ENCODE data around the gene AIMP2.
"Not testable (repeated sequence)": the region's sequence is repeated elsewhere in the genome, so short reads cannot be mapped to it uniquely, and the experiment has no call there.

Gene AIMP2

GRCh38 chr7:6056616-6057015 is 47.5 kb downstream of the AIMP2 start:
- DNase-seq (ENCODE audit: extremely low read depth, low read depth): no peak
- H3K4me3 ChIP-seq (replicated peaks; ENCODE audit: low read depth, low read length): no peak overlapping the region
- no peak for TF ChIP-seq CTCF (IDR thresholded peaks at IDR 0.05; ENCODE audit: low read depth, low read length, missing control alignments)

- no peak for DNase-seq (ENCODE audit: extremely low read depth, low read depth)
These were observed 48.5 kb downstream of the AIMP2 start for GRCh38 chr7:6057316-6058129.

GRCh38 chr7:6059941-6060340 is 50.9 kb downstream of the AIMP2 start:
- not testable (repeated sequence) for DNase-seq (ENCODE audit: extremely low read depth, low read depth); H3K4me3 ChIP-seq (replicated peaks; ENCODE audit: low read depth, low read length)

More at GRCh38 chr7:6057316-6058129, 48.5 kb downstream of the AIMP2 start:
- no peak for TF ChIP-seq CTCF (IDR thresholded peaks at IDR 0.05; ENCODE audit: low read depth, low read length, missing control alignments)
- peak overlapping the region; percentile 88 for H3K4me3 ChIP-seq (replicated peaks; ENCODE audit: low read depth, low read length)

- TF ChIP-seq CTCF (IDR thresholded peaks at IDR 0.05; ENCODE audit: low read depth, low read length, missing control alignments): no peak
- H3K4me3 ChIP-seq (replicated peaks; ENCODE audit: low read depth, low read length): no peak overlapping the region
- no peak for DNase-seq (ENCODE audit: extremely low read depth, low read depth)
These were observed 62.3 kb downstream of the AIMP2 start for GRCh38 chr7:6071406-6071805.

Data from HFF-Myc (cell line).